DMS 273 (cell line): ENCODE results near the gene MATCAP1.

Experiments used
- DNase-seq: peaks from one replicate; lab custom pipeline; 2025; ENCODE audit not compliant: unreplicated experiment; lab: John Stamatoyannopoulos, UW

Gene MATCAP1

GRCh38 chr16:67174706-67175231 lies 9.0 kb downstream of the MATCAP1 start:
- DNase-seq: no peak

- DNase-seq: peak; percentile 96
These were observed 9.7 kb downstream of the MATCAP1 start for GRCh38 chr16:67173808-67174705.

GRCh38 chr16:67173323-67173722 lies 10.4 kb downstream of the MATCAP1 start:
- DNase-seq: no peak

- DNase-seq: peak; percentile 68
These were observed 12.7 kb downstream of the MATCAP1 start for GRCh38 chr16:67170949-67171649.

- DNase-seq: peak; percentile 94
These were observed 13.4 kb downstream of the MATCAP1 start, which contains the start of gene NOL3 for GRCh38 chr16:67170168-67170948. NOL3 (plus strand) TSS chr16:67170538.

- peak; percentile 78 for DNase-seq
These were observed 14.1 kb downstream of the MATCAP1 start for GRCh38 chr16:67169642-67170167.

GRCh38 chr16:67169011-67169451 lies 14.7 kb downstream of the MATCAP1 start:
- no peak for DNase-seq

- DNase-seq: no peak
These were observed 16.2 kb downstream of the MATCAP1 start for GRCh38 chr16:67167588-67167987.

GRCh38 chr16:67166598-67167168 lies 17.1 kb downstream of the MATCAP1 start:
- no peak for DNase-seq

GRCh38 chr16:67166110-67166547 lies 17.6 kb downstream of the MATCAP1 start:
- DNase-seq: no peak

- DNase-seq: no peak
These were observed 18.4 kb downstream of the MATCAP1 start for GRCh38 chr16:67165121-67166078.

- DNase-seq: peak; percentile 39
These were observed 19.1 kb downstream of the MATCAP1 start, which contains the start of gene HSF4 for GRCh38 chr16:67164599-67165061. HSF4 (plus strand) TSS chr16:67164745; CDS start chr16:67164812, 67 bp downstream.

GRCh38 chr16:67163999-67164558 lies 19.7 kb downstream of the MATCAP1 start:
- DNase-seq: peak; percentile 54

- DNase-seq: peak; percentile 88
These were observed 20.4 kb downstream of the MATCAP1 start for GRCh38 chr16:67163164-67163998.

GRCh38 chr16:67162506-67163163 lies 21.1 kb downstream of the MATCAP1 start:
- peak; percentile 84 for DNase-seq

GRCh38 chr16:67161595-67162058 lies 22.1 kb downstream of the MATCAP1 start:
- DNase-seq: peak; percentile 63
